Neural crest cell (in vitro differentiated cells): ENCODE results near the gene WRAP73. TPM values are rescaled to one million over a fixed set of nuclear protein-coding genes. Genes with fewer than 3 reads are reported as not detected.

Experiments
- DNase-seq: peaks from one replicate; pipeline ENCODE4 v3.0.0; 2021; ENCODE audit warnings: low read depth, mixed read lengths, low spot score
- H3K27ac Mint-ChIP-seq: one replicate; pipeline ENCODE4 v1.8.0; 2021; ENCODE audit warnings: mild to moderate bottlenecking, mixed read lengths; ENCODE audit not compliant: unreplicated experiment
- H3K27me3 Mint-ChIP-seq: 2 replicates; pipeline ENCODE4 v1.8.0; 2021; ENCODE audit warnings: low read depth, mild to moderate bottlenecking, mixed read lengths
- H3K36me3 Mint-ChIP-seq: 2 replicates; pipeline ENCODE4 v1.8.0; 2021; ENCODE audit warnings: low read depth, mild to moderate bottlenecking, mixed read lengths
- H3K4me1 Mint-ChIP-seq: 2 replicates; pipeline ENCODE4 v1.8.0; 2021; ENCODE audit warnings: mixed read lengths
- H3K4me3 Mint-ChIP-seq: one replicate; pipeline ENCODE4 v1.8.0; 2021; ENCODE audit warnings: mild to moderate bottlenecking, mixed read lengths
- H3K9me3 Mint-ChIP-seq: 2 replicates; pipeline ENCODE4 v1.8.0; 2021; ENCODE audit warnings: mixed read lengths
- CTCF ChIP-seq: fragments of 200-600 bp; sonication (generic); conservative IDR thresholded peaks from 2 replicates; pipeline ENCODE4 v1.5.0; 2021; ENCODE audit warnings: antibody characterized with exemption, mild to moderate bottlenecking
- total RNA-seq: library from RNA; stranded (reverse); gene quantifications from 2 replicates; pipeline ENCODE4 v1.2.1, GENCODE V29; 2021

The WRAP73 gene
- total RNA-seq, 1 donor from 2014 or later = 28.9 TPM

- Mint-ChIP-seq H3K27ac (no peak overlapping the region), H3K36me3 (no peaks in the 10 kb centered on the region), H3K9me3 (no peaks in the 10 kb centered on the region), H3K27me3 (no peaks in the 10 kb centered on the region), H3K4me1 (peaks cover 9% of the 10 kb centered on the region), H3K4me3 (no peak overlapping the region)
- TF ChIP-seq CTCF = no peak
- no peak for DNase-seq
Measured at GRCh38 chr1:3603156-3603555, 46.7 kb downstream of the WRAP73 start.

- peaks cover 14% of the 10 kb centered on the region for H3K4me1 Mint-ChIP-seq
- no peaks in the 10 kb centered on the region for H3K27me3 Mint-ChIP-seq
- no peaks in the 10 kb centered on the region for H3K9me3 Mint-ChIP-seq
- no peaks in the 10 kb centered on the region for H3K36me3 Mint-ChIP-seq
- DNase-seq = no peak
- H3K27ac Mint-ChIP-seq = no peak overlapping the region
- TF ChIP-seq CTCF = no peak
- no peak overlapping the region for H3K4me3 Mint-ChIP-seq
Measured at GRCh38 chr1:3602375-3602774, 47.5 kb downstream of the WRAP73 start.

GRCh38 chr1:3601743-3602142 lies 48.2 kb downstream of the WRAP73 start:
- DNase-seq = no peak
- H3K36me3 Mint-ChIP-seq = no peaks in the 10 kb centered on the region
- no peak overlapping the region for H3K4me3 Mint-ChIP-seq
- H3K27ac Mint-ChIP-seq = no peak overlapping the region
- H3K9me3 Mint-ChIP-seq = no peaks in the 10 kb centered on the region
- no peaks in the 10 kb centered on the region for H3K27me3 Mint-ChIP-seq
- H3K4me1 Mint-ChIP-seq = peaks cover 17% of the 10 kb centered on the region
- no peak for TF ChIP-seq CTCF

- TF ChIP-seq CTCF = no peak
- no peak for DNase-seq
- no peaks in the 10 kb centered on the region for H3K27me3 Mint-ChIP-seq
- H3K4me3 Mint-ChIP-seq = no peak overlapping the region
- no peaks in the 10 kb centered on the region for H3K36me3 Mint-ChIP-seq
- H3K27ac Mint-ChIP-seq = no peak overlapping the region
- H3K9me3 Mint-ChIP-seq = no peaks in the 10 kb centered on the region
- H3K4me1 Mint-ChIP-seq = peaks cover 17% of the 10 kb centered on the region
Measured at GRCh38 chr1:3600354-3600753, 49.5 kb downstream of the WRAP73 start.

GRCh38 chr1:3599816-3600215 lies 50.1 kb downstream of the WRAP73 start:
- no peak for TF ChIP-seq CTCF
- Mint-ChIP-seq H3K4me1 (peaks cover 17% of the 10 kb centered on the region), H3K27ac (no peak overlapping the region), H3K9me3 (no peaks in the 10 kb centered on the region), H3K36me3 (no peaks in the 10 kb centered on the region), H3K4me3 (no peak overlapping the region), H3K27me3 (no peaks in the 10 kb centered on the region)
- no peak for DNase-seq

GRCh38 chr1:3599286-3599811 lies 50.6 kb downstream of the WRAP73 start:
- Mint-ChIP-seq H3K4me1 (peaks cover 17% of the 10 kb centered on the region), H3K4me3 (no peak overlapping the region), H3K27me3 (no peaks in the 10 kb centered on the region), H3K9me3 (no peaks in the 10 kb centered on the region), H3K27ac (peak overlapping the region; percentile 27), H3K36me3 (no peaks in the 10 kb centered on the region)
- no peak for TF ChIP-seq CTCF
- DNase-seq = no peak
